ENCODE measurements around the gene SMC4.

DNA sequence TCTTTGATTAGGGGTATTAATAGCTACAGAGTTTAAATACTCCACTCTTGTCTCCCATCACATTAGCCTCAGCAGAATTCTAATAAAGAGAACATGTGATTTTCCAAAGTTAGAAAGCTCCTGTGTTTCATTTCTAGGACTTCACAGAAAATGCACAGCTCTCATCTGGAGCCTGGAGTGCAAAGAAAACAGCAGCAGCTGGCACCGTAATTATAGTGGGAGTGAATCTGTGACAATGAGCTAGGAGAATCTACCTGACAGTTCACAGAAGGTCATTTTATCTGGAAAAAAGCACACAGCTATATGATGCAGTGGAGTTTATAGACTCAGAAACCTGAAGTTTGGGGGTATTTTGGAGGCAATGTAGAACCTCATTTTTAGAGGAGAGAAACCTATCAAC lies 55.5 kb downstream of the SMC4 start:
- TF ChIP-seq CTCF (conservative IDR thresholded peaks at IDR 0.05) (no peak), ZFX (IDR thresholded peaks at IDR 0.05) (no peak)

Data from C4-2B (cell line).